HK-2 (cell line): ENCODE measurements around the gene NIPBL.
"Not testable (repeated sequence)": the region's sequence is repeated elsewhere in the genome, so short reads cannot be mapped to it uniquely, and the experiment has no call there.

Experiments used
- DNase-seq: peaks from one replicate; pipeline ENCODE4 v3.0.0-alpha.2; 2018; ENCODE audit not compliant: unreplicated experiment

NIPBL gene

DNA sequence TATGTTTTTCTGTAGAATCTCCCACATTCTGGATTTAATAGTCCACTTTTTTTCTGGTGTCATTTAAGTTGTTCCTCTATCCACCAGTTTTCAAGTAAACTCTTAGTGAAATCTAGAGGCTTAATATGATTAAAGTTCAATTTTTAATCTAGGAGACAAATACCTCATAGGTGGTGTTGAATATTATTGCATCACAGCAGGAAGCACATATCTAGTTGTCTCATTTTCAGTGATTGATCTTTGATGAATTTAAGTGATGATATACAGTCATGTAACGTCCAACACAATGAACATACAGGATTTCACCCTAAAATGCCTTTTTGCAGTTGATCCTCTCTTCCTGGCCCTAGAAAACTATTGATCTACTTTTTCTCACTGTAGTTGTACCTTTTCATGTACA, 152.3 kb downstream of the NIPBL start:
- DNase-seq = no peak

DNA sequence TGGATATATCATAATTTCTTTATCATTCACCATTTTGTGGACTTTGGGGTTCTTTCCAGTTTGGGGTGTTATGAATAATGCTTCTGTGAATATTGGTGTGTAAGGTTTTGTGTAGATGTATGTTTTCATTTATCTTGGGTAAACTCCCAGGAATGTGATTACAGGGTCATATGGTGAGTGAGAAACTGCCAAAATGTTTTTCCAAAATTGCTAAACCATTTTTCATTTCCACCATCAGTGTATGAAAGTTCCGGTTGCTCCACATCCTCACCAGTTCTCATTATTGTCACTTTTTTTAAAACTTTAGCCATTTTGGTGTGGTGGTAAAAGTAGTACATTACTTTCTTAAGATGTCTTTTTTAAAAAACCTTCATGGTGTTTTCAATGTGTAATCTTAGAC, 152.9 kb downstream of the NIPBL start:
- DNase-seq = no peak

DNA sequence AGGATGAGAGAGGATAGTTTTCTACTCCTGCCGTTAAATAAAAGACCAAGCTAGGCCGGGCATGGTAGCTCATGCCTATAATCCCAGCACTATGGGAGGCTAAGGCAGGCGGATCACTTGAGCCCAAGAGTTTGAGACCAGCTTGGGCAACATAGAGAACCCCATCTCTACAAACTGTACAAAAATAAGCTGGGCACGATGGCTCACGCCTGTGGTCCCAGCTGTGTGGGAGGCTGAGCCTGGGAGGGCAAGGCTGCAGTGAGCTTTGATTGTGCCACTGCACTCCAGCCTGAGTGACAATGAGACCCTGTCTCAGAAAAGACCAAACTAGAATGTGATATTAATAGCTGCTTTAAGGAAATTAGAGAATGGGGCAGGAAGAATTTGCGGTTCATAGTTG, 158.4 kb downstream of the NIPBL start:
- no peak for DNase-seq

DNA sequence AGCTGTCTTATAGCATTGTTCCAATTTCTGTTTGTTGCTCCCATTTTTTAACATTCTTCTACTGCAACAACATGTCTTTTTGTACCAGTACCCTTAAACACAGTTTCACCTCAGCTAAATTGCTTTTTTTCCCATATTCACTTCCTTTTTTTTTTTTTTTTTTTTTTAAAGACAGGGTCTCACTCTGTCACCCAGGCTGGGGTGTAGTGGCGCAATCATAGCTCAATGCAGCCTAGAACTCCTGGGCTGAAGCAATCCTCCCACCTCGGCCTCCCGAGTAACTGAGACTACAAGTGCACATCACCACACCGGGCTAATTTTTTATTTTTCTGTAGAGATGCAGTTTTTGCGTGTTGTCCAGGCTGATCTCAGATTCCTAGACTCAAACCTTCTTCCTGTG, 161.3 kb downstream of the NIPBL start:
- DNase-seq = no peak

DNA sequence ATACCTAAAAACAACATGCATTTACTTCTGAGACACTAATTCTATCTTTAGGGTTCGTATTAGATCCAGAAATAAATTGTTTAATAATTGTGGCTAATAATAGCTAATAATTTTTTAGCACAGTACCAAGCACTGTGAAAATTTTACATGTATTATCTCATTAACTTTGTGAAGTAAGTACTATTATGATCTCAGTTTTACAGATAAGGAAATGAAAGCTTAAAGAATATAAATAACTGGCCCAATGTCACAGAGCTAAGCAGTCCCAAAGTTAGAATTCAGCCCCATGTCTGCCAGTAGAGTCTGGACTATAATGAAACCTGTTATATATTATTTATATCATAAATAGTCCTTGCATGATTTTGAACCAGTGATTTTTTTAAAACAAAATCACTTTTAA, 163.3 kb downstream of the NIPBL start:
- no peak for DNase-seq

DNA sequence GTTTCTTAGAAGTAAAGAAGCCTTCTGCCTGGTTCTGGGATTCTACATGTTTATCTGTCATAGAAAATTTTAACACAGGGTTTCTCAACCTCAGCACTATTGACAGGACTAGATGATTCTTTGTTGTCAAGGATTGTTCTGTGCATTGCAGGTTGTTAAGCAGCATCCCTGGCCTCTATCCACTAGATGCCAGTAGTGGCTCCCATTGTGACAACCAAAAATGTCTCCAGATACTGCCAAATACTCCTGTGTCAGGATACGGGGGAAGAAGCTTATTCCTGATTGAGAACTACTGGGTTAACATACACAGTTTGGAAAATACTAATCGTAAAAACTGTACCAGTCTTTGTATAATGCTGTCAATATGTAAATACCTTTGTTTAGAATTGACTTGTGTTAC, 167.1 kb downstream of the NIPBL start:
- DNase-seq = no peak

DNA sequence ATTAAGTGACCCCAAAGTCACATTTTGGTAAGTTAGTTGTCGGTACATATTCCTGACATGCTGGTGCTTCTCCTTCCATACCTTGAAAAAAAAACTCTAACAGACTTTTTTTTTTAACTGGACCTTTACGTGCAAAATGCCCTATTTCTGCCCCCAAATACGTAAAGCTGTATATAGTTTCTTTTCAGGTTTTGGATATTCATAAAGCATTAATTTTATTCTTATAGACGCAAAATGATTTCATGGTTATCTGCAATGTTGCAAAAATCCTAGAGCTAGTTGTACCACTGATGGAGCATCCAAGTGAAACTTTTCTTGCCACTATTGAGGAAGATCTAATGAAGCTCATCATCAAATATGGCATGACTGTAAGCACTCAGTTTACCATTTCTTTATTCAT, 167.6 kb downstream of the NIPBL start:
- DNase-seq = no peak

DNA sequence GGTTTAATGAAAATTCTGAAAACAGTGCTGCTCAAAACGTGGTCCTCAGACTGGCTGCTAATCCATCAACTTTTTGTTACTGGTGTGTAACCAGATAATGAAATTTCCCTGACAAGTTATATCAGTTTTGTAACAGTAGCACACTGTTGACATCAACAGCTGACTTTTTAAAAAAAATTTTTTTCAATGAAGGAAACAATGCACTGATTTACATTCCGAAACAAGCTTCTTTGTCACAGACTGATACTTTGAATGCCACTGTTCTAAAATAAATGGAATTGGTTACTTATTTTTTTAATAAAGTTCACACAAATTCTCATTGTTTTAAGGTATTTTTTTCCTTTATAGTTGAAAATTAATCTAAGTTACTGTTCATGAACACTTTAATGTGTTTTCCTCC, 169.1 kb downstream of the NIPBL start:
- no peak for DNase-seq

DNA sequence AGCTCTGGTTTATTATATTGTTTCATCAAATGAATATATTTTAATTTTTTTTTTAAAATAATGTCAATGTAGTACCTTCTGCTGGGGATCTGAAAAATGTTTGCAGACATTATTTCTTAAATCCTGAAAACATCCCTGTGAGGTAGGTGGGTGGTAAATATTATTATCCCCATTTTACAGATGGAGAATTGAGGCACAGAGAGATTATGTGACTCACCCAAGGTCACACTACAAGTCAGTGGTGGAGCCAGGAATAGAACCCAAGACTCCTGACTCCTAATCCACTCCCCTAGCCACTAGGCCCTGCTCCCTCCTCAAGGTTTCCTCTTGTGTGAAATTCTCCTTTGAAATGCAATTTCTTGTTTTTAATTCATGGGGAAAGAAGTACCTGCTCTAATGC, 171.4 kb downstream of the NIPBL start:
- DNase-seq = no peak

DNA sequence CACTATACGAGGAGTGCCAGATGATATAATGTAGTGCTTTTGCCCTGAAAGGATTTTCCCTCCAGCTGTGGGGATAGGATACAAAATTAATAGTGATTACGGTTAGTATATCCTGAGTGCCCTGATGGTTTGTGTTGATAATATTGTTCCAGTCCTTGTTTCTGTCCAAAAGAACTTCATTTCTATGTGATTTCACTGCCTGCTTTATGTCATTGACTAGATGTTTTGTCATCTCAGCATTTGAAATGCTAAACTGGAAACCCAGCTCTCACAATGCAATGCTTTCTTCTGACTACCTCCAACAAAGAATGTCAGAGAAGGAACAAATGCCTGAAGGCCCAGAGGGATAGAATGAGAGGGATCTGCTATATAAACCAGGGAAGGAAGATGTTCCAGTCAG, 177.8 kb downstream of the NIPBL start:
- no peak for DNase-seq

DNA sequence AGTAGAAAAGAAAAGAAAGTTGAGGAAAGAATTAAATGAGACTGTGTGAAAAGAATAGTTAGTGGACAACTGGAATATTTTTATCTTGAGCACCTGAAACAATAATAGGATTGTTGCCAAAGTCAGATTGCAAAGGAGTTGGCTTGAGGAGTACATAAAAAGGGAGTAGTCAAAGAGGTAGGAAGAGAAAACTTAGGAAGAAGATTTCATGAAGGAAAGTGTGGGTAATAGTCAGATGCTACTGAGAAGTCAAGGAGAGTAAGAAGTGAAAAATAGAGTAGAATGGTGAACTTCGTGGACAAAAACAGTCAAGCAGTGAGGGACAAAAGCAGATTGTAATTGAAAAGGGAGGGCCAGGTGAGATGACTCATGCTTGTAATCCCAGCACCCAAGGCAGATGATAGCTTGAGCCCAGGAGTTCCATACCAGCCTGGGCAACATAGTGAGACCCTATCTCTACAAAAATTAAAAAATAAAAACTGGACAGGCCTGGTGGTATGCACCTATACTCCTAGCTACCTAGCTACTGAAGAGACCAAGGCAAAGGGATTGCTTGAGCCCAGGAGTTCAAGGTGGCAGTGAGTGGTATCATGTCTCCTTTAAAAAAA, 178.9 kb downstream of the NIPBL start:
- no peak for DNase-seq

DNA sequence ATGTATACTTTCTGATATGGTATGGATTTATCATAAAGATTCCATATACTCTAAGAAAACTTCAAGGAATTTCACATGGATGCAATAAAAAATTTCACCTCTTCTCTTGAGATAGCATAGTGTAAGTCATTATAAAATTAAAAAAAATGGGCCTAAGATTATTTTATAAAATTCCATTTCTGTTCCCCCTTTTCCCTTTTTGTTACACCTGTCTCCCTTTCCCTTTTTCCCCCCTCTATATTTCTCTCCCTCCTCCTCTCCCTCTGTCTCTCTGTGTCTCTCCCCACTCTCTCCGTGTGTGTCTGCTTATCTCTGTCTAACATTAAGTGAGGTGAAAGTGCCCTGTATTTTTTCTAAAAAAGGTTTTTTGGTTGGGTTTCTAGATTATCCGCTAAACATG, 180.2 kb downstream of the NIPBL start:
- DNase-seq = no peak

DNA sequence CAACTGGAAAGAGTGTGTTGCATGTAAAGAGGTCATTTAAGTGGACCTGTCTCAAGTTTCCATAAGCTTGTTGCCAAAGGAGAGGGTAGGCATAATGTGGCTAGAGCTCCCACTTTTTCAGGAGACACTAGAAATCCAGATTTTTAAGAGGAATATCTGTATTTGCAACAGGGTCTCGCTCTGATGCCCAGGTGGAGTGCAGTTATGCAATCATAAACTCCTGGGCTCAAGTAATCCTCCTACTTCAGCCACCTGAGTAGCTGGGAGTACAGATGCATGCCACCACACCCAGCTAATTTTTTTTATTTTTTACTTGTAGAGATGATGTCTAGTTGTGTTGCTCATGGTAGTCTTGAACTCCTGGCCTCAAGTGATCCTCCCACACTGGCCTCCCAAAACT, 183.5 kb downstream of the NIPBL start:
- DNase-seq = no peak

DNA sequence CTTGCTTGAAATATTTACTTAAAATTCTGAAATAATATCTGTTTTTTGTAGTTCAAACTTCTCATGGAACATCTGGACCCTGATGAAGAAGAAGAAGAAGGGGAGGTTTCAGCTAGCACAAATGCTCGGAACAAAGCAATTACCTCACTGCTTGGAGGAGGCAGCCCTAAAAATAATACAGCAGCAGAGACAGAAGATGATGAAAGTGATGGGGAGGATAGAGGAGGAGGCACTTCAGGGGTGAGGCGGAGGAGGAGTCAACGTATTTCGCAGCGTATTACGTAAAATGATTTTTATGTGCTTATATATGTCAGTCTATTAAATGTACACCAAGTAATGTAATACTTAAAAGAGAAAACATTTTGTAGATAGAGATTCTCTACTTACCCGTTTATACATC, 187.2 kb downstream of the NIPBL start:
- DNase-seq = no peak

DNA sequence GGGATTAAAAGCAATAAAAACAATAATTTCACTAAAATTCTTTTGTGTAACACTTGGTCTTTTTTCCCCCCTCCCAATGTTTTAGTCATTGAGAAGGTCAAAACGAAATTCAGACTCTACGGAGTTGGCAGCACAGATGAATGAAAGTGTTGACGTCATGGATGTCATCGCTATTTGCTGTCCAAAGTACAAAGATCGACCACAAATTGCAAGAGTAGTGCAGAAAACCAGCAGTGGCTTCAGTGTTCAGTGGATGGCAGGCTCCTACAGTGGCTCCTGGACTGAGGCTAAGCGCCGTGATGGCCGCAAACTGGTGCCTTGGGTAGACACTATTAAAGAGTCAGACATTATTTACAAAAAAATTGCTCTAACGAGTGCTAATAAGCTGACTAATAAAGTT, 187.9 kb downstream of the NIPBL start:
- no peak for DNase-seq

DNA sequence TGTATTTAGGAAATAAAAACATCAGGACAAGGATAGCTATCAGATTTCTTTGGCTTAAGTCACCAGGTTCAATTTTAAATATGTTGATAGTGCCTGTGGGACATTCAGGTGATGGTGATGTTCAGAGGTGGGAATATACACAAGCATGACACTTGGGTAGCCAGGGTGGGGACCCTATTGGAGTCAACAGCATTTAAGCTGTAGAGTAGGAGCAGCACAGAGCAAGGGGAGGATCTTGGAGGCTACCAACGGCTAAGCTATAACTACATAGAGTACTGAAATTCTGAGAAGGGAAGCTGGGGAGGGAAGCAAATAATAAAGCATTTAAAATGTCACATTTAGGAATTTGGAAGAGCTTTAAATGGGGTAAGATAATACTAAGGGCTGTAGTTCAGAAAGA, 194.9 kb downstream of the NIPBL start:
- DNase-seq = no peak

DNA sequence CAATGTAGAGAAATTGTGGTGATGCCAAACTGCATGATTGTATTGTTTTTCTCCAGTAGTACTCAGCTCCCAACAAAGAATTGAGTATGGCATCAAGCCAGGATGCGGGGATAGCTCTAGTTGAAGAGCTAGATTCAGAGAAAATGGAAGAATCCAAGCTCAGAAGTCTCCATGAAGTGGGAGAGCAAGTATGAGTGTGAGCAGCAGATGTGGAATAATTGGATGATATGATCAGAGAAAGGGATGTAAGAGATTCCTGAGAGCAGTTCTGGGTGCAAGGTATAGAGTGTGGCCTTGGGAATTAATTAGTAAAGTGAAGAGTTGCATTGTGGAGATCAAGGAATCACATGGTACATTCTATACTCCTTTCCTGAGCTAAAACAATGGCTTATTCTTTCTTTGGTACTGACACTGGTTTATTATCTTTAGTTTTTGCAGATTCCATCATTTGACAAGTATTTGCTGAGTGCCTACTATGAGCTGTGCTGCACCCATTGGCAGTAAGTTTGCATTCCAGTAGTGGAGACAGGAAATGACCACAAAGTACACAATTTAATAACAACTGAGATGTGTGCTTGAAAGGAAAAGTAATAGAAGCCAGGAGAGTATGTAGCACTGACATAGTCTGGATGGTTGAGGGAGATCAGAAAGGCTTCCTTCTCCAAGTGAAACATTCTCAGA, 195.5 kb downstream of the NIPBL start:
- DNase-seq = no peak

DNA sequence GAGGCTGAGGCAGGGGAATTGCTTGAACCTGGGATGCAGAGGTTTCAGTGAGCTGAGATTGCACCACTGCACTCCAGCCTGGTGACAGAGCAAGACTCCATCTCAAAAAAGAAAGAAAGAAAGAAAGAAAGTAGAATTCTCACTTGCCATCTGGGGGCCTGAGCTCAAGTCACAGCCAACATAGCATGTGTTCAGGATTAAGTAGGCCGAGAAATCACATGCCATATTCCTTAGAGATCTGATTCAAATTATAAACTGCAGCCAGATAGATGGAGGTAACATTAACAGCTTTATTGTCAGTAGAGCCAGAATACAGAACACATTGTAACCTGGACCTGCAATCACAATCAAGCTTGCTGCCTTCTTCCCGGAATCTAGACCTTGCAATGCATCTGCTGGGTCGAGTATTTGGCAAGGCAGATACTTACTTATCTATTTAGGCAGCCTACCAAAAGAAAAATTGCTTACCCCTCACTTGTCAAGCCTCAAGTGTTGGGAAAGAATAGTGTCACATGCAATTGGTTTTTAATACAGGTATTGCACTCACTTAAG, 198.9 kb downstream of the NIPBL start:
- no peak for DNase-seq

DNA sequence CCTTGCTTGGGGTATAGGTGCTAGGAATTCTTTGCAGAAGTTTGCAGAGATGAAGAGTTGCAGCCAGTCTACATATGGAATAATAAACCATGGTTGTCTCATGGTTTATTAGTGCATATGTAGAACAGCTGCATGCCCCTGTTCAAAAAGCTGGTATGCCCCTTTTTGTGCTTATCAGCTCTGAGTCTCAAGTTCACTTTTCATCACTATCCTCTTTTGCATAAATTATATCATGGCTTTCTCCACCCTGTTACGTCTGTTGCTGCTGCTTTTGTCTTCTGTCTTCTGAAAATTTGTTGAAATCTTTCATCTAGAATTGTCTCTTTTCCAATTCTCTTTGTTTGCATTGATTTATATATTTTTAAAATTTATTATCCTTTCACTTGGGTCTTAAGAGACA, 200.6 kb downstream of the NIPBL start:
- no peak for DNase-seq

DNA sequence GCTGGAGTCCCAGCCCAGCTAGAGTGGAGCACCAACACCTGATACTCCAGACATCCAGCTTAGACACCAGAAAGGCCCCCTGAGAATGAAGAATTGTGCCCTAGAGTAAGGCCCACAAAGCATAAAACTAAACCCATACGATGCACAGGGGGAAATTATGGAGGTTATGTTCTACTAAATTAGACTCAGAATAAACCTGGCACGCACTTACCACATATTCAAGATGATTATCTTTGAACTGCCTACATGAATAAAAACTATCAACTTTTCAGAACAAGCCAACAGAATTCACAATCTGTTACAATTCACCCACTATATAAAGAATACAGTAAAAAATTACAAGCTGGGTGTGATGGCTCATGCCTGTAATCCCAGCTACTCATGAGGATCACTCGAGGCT, 204.1 kb downstream of the NIPBL start:
- no peak for DNase-seq

DNA sequence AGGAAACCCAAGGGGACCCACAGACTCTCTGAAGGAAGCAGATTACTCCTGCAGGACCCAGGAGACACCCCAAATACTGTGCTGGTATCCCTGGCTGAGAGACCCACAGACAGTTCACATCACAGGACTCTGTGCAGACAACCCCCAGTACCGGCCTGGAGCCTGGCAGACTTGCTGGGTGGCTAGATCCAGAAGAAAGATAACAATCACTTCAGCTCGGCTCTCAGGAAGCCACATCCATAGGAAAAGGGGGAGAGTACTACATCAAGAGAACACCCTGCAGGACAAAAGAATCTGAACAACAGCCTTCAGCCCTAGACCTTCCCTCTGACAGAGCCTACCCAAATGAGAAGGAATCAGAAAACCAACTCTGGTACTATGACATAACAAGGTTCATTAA, 206.4 kb downstream of the NIPBL start:
- not testable (repeated sequence) for DNase-seq

DNA sequence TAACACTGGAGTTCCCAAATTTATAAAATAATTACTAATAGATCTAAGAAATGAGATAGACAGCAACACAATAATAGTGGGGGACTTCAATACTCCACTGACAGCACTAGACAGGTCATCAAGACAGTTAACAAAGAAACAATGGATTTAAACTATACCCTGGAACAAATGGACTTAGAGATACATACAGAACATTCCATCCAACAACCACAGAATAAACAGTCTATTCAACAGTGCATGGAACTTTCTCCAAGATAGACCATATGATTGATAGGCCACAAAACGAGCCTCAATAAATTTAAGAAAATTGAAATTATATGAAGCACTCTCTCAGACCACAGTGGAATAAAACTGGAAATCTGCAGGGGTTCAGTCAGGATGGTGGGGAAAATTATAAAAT, 209.5 kb downstream of the NIPBL start:
- not testable (repeated sequence) for DNase-seq

DNA sequence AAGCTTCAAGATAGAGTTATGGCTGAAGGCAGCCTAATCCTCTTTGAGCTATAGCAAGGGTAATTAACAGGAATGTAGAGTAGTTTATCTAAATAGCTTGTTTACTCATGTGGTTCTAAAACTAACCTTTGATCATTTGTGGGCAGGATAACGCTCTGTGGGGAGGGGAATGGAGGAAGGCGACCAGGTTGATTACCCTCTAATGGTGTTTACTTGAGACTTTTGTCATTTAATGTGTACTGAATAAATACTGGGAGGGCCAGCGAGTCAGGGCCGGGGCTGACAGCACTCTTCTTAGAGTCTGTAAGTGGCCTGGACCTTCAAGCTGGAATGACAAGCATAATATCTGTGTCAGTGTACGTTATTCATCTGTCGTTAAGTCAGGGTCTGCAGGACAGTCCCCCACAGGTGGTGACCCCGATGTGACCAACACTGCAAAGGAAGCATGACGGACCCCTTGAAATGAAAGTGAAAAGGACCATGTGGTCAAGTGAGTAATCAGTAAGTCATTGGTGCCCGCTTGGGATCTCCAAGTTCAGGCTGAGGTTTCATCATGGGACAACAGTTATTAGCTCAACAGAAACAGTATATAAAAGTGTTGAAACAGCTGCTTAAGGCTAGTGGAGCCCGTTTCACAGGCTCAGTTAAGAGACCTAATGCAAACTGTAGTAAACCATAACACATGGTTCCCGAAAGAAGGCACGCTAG, 210.1 kb downstream of the NIPBL start:
- DNase-seq = no peak
